Activated CD4-positive, alpha-beta T cell treated with anti-CD3 and anti-CD28 coated beads, Interleukin-10, Interleukin-2, amounts not matched to agents 100 ng/mL and 50 ng/mL, durations not matched to agents 16 hours and 8 hours (primary cell): ENCODE measurements around the gene CLTCL1.
"Not testable (repeated sequence)": the region's sequence is repeated elsewhere in the genome, so short reads cannot be mapped to it uniquely, and the experiment has no call there.

Source experiments
- DNase-seq: peaks from one replicate; pipeline ENCODE4 v3.0.0-alpha.2; 2020

Gene CLTCL1

GRCh38 chr22:19174106-19175025 is 117.2 kb downstream of the CLTCL1 start:
- DNase-seq: no peak

GRCh38 chr22:19173047-19174035 is 118.2 kb downstream of the CLTCL1 start:
- no peak for DNase-seq

DNA sequence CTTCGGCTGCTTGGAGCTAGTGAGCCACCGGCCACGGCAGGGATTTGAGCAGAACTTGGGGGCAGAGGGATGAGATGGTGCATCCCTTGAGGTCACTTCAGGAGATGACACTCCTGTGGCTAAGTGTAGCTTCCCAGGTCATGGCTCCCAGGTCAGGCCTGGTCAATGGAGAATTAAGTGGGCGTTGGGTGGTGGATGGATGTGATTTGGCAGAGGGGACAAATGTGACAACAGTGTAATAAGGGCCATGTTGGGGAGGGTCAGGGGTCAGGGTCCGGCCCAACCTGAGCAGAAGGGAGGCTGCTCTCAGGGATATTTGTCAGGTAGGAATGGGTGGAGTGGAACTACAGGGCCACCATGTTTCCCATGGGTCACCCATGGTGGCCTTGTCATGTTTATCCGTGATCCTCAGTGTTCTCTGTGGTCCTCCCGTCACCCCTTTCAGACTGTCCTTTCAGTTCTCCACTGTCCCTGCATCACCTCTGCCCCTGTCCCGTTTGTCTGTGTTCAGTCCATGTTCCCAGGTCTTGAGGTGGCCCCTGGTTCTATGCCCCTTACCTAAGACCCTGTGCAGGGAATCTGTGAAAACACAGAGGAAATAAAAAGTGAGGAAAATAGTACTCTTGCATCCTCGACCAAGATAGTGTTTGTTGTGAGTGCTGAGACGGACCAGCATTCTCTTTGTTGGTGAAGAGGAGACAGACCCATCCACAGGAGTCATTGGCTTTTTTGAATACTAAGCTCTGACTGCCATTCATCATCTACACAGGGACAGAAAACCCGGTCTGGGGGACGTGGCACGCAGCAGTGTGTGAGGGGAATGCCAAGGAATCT is 119.1 kb downstream of the CLTCL1 start:
- no peak for DNase-seq

GRCh38 chr22:19169947-19170318 is 121.6 kb downstream of the CLTCL1 start:
- no peak for DNase-seq

- DNase-seq: no peak
These were observed 122.2 kb downstream of the CLTCL1 start for GRCh38 chr22:19169002-19169946.

- no peak for DNase-seq
These were observed 123.2 kb downstream of the CLTCL1 start for GRCh38 chr22:19168088-19168890.

DNA sequence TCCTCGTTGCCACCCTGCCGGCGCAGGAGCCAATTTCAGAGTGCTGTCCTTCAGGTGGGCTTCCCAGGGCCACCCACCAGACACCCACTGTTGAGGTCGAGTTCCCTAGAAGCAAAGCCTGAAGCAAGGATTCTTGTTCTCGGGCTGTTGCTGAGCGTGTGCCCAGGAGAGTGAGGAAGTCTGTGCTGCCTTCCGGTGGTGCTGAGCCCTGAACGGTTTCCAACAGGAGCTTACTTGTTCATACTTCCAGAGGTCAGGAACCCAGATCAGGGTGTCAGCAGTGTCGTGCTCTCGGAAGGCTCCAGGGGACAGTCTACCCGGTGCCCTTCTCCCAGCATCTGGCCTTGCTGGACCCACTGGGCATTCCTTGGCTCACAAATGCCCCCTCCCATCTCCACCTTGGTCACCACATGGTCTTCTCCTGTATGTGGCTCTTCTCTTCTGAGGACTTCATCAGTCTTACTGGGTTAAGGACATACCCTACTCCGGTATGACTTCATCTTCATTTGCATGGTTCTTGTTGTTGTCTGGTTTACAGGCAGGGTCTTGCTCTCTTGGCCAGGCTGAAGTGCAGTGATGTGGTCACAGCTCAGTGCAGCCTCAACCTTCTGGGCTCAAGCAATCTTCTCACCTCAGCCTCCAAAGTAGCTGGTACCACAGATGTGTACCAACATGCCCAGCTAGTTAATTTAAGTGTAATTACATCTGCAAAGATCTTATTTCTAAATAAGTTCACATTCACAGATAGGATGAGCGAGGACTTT is 124.2 kb downstream of the CLTCL1 start:
- DNase-seq: no peak

DNA sequence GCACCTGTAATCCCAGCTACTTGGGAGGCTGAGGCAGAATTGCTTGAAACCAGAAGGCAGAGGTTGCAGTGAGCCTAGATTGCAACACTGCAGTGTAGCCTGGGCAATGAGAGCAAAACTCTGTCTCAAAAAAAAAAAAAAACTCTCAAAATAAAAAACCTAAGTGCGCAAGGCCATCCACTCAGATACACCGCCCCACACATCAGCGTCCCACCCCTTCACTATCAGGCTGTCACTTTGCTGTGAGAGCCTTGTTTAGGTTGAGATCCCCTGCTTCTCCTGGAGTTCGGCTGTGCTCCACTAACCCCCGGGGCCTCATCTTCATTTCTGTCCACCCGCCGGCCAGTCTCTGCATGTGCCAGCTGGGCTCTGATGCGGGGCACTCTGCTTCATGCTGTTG is 125.1 kb downstream of the CLTCL1 start:
- no peak for DNase-seq

DNA sequence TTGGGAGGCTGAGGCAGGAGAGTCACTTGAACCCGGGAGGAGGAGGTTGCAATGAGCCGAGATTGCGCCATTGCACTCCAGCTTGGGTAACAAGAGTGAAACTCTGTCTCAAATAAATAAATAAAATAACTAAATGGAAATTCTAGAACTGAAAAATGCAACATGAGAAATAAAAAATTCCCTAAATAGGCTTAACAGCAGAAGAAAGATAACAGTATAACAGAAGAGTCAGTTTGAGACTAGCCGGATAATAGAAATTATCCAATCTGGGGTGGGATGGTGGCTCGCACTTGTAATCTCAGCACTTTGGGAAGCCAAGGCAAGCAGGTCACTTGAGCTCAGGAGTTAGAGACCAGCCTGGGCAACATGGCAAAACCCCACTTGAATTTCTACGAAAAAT is 127.1 kb downstream of the CLTCL1 start:
- DNase-seq: no peak

GRCh38 chr22:19158649-19159048 is 132.9 kb downstream of the CLTCL1 start:
- DNase-seq: not testable (repeated sequence)

DNA sequence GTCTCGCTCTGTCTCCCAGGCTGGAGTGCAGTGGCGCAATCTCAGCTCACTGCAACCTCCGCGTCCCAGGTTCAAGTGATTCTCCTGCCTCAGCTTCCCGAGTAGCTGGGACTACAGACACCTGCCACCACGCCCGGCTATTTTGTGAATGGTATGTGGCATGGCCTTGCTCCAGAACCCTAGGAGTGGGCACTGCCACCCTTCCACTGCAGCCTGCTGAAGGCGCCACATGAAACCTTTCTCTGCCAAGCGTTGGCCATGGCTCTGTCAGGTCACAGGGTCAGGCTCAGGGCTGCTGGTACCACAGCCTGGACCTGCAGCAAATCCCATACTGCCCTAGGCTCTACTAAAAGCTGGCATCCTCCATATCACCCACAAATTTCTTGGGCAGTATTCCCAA is 135.4 kb downstream of the CLTCL1 start:
- DNase-seq: not testable (repeated sequence)

DNA sequence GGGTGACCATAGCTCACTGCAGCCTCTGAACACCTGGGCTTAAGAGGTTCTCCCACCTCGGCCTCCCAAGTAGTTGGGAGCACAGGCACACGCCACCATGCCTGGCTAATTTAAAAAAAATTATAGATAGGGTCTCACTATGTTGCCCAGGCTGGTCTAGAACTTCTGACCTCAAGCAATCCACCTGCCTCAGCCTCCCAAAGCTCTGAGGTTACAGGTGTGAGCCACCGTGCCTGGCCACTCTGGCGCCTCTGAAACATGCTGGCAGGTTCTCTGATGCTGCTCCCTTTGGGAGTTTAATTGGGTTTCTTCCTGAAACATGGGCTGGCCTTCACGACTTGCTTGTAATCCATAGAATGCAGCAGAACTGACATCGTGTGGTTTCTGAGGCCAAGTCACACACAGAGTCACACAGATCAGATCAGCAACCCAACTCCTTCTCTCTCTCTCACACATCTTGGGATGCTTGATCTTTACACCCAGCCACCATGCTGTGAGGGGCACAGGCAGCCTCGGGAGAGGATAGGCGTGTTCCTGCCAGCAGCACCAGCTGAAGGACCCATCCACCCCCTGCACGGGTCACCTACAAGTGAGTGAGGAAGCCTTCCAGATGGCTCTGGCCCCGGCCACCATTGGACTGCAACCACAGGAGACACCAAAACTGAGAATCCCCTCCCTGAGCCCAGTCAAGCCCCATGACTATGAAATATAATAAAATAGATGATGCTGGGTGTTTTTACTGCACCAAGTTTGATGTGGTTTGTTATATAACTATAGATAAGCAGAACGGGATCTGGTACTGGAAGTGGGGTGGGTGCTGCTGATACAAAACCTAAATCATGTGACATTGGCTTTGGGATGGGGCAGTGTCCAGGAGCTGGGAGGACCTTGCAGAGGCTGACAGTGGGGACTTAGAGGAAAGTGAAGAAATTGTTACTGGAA is 138.3 kb downstream of the CLTCL1 start:
- no peak for DNase-seq

GRCh38 chr22:19151329-19152191 is 140.0 kb downstream of the CLTCL1 start:
- DNase-seq: no peak

- DNase-seq: no peak
These were observed 140.8 kb downstream of the CLTCL1 start for GRCh38 chr22:19150482-19151328.

GRCh38 chr22:19149991-19150390 is 141.5 kb downstream of the CLTCL1 start, which contains the start of gene GSC2:
GSC2 (minus strand) TSS chr22:19150292; CDS start chr22:19150283, 9 bp downstream.
- no peak for DNase-seq
